Measurements from ENCODE around the gene PADI3.

The PADI3 gene

GRCh38 chr1:17281775-17282181 lies 32.9 kb downstream of the PADI3 start:
- no peak for TF ChIP-seq POLR2A (IDR thresholded peaks at IDR 0.05; ENCODE audit: low read depth, low read length)
- DNase-seq (ENCODE audit: insufficient read length, low spot score) (no peak), FAIRE-seq (no peak)

GRCh38 chr1:17282836-17283235 lies 33.9 kb downstream of the PADI3 start:
- no peak for TF ChIP-seq POLR2A (IDR thresholded peaks at IDR 0.05; ENCODE audit: low read depth, low read length)
- DNase-seq (ENCODE audit: insufficient read length, low spot score) (no peak), FAIRE-seq (no peak)

- TF ChIP-seq POLR2A (IDR thresholded peaks at IDR 0.05; ENCODE audit: low read depth, low read length) = no peak
- FAIRE-seq (no peak), DNase-seq (ENCODE audit: insufficient read length, low spot score) (no peak)
Measured at GRCh38 chr1:17286646-17287045, 37.7 kb downstream of the PADI3 start.

GRCh38 chr1:17287130-17287776 lies 38.4 kb downstream of the PADI3 start:
- TF ChIP-seq POLR2A (IDR thresholded peaks at IDR 0.05; ENCODE audit: low read depth, low read length) = no peak

GRCh38 chr1:17289721-17290120 lies 40.8 kb downstream of the PADI3 start:
- peak; percentile 20 for FAIRE-seq
- DNase-seq (ENCODE audit: insufficient read length, low spot score) = no peak
- TF ChIP-seq POLR2A (IDR thresholded peaks at IDR 0.05; ENCODE audit: low read depth, low read length) = no peak

More at GRCh38 chr1:17287130-17287776, 38.4 kb downstream of the PADI3 start:
- peak; percentile 82 for FAIRE-seq
- peak; percentile 61 for DNase-seq (ENCODE audit: insufficient read length, low spot score)

GRCh38 chr1:17290553-17290952 lies 41.7 kb downstream of the PADI3 start:
- FAIRE-seq (no peak), DNase-seq (ENCODE audit: insufficient read length, low spot score) (no peak)
- no peak for TF ChIP-seq POLR2A (IDR thresholded peaks at IDR 0.05; ENCODE audit: low read depth, low read length)

GRCh38 chr1:17292299-17293160 lies 43.6 kb downstream of the PADI3 start:
- DNase-seq (ENCODE audit: insufficient read length, low spot score) (no peak), FAIRE-seq (no peak)
- no peak for TF ChIP-seq POLR2A (IDR thresholded peaks at IDR 0.05; ENCODE audit: low read depth, low read length)

- no peak for TF ChIP-seq POLR2A (IDR thresholded peaks at IDR 0.05; ENCODE audit: low read depth, low read length)
- no peak for DNase-seq (ENCODE audit: insufficient read length, low spot score)
- no peak for FAIRE-seq
Measured at GRCh38 chr1:17293681-17294425, 45.0 kb downstream of the PADI3 start.

GRCh38 chr1:17295292-17295691 lies 46.4 kb downstream of the PADI3 start:
- TF ChIP-seq POLR2A (IDR thresholded peaks at IDR 0.05; ENCODE audit: low read depth, low read length) = no peak
- FAIRE-seq (no peak), DNase-seq (ENCODE audit: insufficient read length, low spot score) (no peak)

GRCh38 chr1:17296086-17296485 lies 47.2 kb downstream of the PADI3 start:
- FAIRE-seq (no peak), DNase-seq (ENCODE audit: insufficient read length, low spot score) (no peak)
- no peak for TF ChIP-seq POLR2A (IDR thresholded peaks at IDR 0.05; ENCODE audit: low read depth, low read length)

GRCh38 chr1:17297991-17298390 lies 49.1 kb downstream of the PADI3 start:
- FAIRE-seq (no peak), DNase-seq (ENCODE audit: insufficient read length, low spot score) (no peak)
- TF ChIP-seq POLR2A (IDR thresholded peaks at IDR 0.05; ENCODE audit: low read depth, low read length) = no peak

- FAIRE-seq (no peak), DNase-seq (ENCODE audit: insufficient read length, low spot score) (no peak)
- TF ChIP-seq POLR2A (IDR thresholded peaks at IDR 0.05; ENCODE audit: low read depth, low read length) = no peak
Measured at GRCh38 chr1:17301767-17302166, 52.9 kb downstream of the PADI3 start.

GRCh38 chr1:17304151-17304825 lies 55.4 kb downstream of the PADI3 start:
- no peak for TF ChIP-seq POLR2A (IDR thresholded peaks at IDR 0.05; ENCODE audit: low read depth, low read length)
- no peak for DNase-seq (ENCODE audit: insufficient read length, low spot score)
- no peak for FAIRE-seq

GRCh38 chr1:17304826-17305175 lies 55.9 kb downstream of the PADI3 start:
- FAIRE-seq (no peak), DNase-seq (ENCODE audit: insufficient read length, low spot score) (no peak)
- TF ChIP-seq POLR2A (IDR thresholded peaks at IDR 0.05; ENCODE audit: low read depth, low read length) = no peak

All from H54 (cell line).